Ovary (tissue), 9 donors: ENCODE measurements around the gene HCFC2. TPM values are rescaled to one million over a fixed set of nuclear protein-coding genes. Genes with fewer than 3 reads are reported as not detected.

Experiments used
- DNase-seq, 5 donors: peaks; one replicate each; pipeline ENCODE4 v3.0.0-alpha.2; 2019 to 2020
- H3K27ac ChIP-seq, 2 donors: fragments of 200-600 bp; one replicate each; pipeline versions ENCODE4 v1.5.1 to v1.8.0; 2019 to 2022
- H3K27me3 ChIP-seq: fragments of 200-600 bp; one replicate; pipeline ENCODE4 v1.8.0; 2022
- H3K36me3 ChIP-seq: fragments of 200-600 bp; sonication (generic); one replicate; pipeline ENCODE4 v1.5.1; 2019
- H3K4me1 ChIP-seq: one replicate; pipeline ENCODE4 v1.8.1; 2013; ENCODE audit warnings: mild to moderate bottlenecking, moderate library complexity; ENCODE audit not compliant: insufficient read depth
- H3K4me3 ChIP-seq: fragments of 200-600 bp; sonication (generic); one replicate; pipeline ENCODE4 v1.5.1; 2017
- H3K9me3 ChIP-seq, 2 donors: fragments of 200-600 bp in 1 of 2; sonication (generic) in 1 of 2; one replicate each; pipeline versions ENCODE4 v1.5.1 to v1.8.1; 2013 to 2019; ENCODE audit warnings: mild to moderate bottlenecking in 1 of 2, moderate library complexity in 1 of 2
- EP300 ChIP-seq: sonication (generic); formaldehyde crosslinking; IDR thresholded peaks from one replicate; pipeline ENCODE4 v1.6.1; 2017; ENCODE audit warnings: antibody characterized with exemption
- POLR2A ChIP-seq: fragments of 450-650 bp; IDR thresholded peaks from one replicate; pipeline ENCODE4 v1.6.1; 2017; ENCODE audit warnings: antibody characterized with exemption, mild to moderate bottlenecking, moderate library complexity
- WGBS, 3 donors: extraction: QIAGEN DNeasy Blood & Tissue Kit in 1 of 3; methylation state at CpG; one replicate each; pipeline versions ENCODE4 v1.1.5 to v1.1.7; 2013 to 2017; 5-methylcytosine and 5-hydroxymethylcytosine counted together
- intact Hi-C, 4 donors: fragments of 100-400 bp; cut with DNase I; formaldehyde crosslinking; loops; one replicate each; pipeline versions ENCODE4 v1.11.0 to v1.15.1; 2022 to 2023
- polyA plus RNA-seq, 2 donors: library from polyadenylated mRNA; stranded (reverse); fragments of 200-250 nt in 1 of 2; fragments of 350-450 nt in 1 of 2; fragmentation: Illumina TruSeq in 1 of 2; extraction: RNeasy Lipid Tissue Mini Kit (QIAGEN cat#74804) in 1 of 2; gene quantifications; one replicate each; pipeline ENCODE4 v1.2.3, GENCODE V29; 2013 to 2014
- total RNA-seq, 7 donors: library from RNA; depleted of rRNA in 2 of 7; stranded (reverse); fragments of >200 nt in 2 of 7; fragmentation: NEBNext Ultra II Directional in 3 of 7; extraction: Animal tissue kit (Norgen Biotek cat#: 25700) in 3 of 7; gene quantifications; one replicate each; pipeline versions ENCODE4 v1.1.0 to v1.2.4, GENCODE V29; 2016 to 2023
- TF ChIP-seq, protein P1 (sequence below), 3 donors: fragments of 450-650 bp in 2 of 3; fragments of 200-600 bp in 1 of 3; IDR thresholded peaks; one replicate each; pipeline versions ENCODE4 v1.5.1 to v1.8.0; 2016 to 2022; ENCODE audit warnings: antibody characterized with exemption in 3 of 3, mild to moderate bottlenecking in 1 of 3
- donor health status: DM: no; HTN: no; CAD: no; lungs with moderate emphysema.
- donor health status: DM: no; HTN: no; CAD: no.
- donor health status: Bipolar disorder and iron deficiency.
- donor health status: DM: yes; HTN: yes; CAD: no.
- donor health status: DM: no; HTN: no; CAD: no.
- donor health status: DM: yes; HTN: yes; CAD: no.

Gene HCFC2
- total and polyA plus RNA-seq, 9 donors = 8.8 to 24.6 (median 20.7) TPM

DNA sequence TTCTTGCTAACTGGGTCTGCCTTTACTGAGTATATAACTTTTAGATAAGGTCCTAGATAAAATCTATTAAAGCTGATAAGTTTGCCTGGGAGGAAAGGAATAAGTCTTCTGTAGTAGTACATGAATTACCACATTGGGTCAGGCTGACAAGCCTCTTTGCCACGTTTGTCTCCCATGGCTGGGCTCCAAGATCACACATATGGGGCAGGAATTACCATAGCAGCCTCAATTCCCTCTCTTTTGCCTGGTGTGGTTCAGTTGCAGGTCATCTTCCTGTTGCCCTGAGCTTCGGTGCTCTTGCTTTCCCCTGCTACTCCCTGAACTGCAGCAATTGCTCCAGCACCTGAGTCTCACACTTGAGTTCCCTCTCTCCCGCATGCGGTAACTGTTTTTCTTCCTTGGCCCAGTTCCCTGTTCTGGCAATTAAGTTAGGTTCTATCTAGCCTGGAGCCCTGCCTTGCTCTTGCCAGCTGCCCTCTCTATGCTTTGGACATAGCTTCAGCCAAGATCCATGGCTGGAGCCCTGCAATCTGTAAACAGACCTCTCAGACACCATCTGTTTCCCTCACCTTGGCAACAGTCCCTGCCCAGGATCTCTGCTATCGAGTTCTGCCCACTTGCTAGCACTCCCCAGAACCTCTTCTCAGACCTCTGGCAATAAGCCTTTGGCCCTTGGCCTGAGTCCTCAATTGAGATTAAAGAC, 8.5 kb upstream of the HCFC2 start:
- Histone ChIP-seq H3K27ac (no peak overlapping the region), H3K36me3 (no peaks in the 10 kb centered on the region), H3K4me1 (no peaks in the 10 kb centered on the region), H3K27me3 (no peaks in the 10 kb centered on the region), H3K9me3 (no peaks in the 10 kb centered on the region), H3K4me3 (no peak overlapping the region)
- peak in 3 of 5 donors; percentile 13 to 51 (median 42) for DNase-seq
- TF ChIP-seq EP300 (no peak), POLR2A (no peak)
- TF ChIP-seq, protein P1, sequence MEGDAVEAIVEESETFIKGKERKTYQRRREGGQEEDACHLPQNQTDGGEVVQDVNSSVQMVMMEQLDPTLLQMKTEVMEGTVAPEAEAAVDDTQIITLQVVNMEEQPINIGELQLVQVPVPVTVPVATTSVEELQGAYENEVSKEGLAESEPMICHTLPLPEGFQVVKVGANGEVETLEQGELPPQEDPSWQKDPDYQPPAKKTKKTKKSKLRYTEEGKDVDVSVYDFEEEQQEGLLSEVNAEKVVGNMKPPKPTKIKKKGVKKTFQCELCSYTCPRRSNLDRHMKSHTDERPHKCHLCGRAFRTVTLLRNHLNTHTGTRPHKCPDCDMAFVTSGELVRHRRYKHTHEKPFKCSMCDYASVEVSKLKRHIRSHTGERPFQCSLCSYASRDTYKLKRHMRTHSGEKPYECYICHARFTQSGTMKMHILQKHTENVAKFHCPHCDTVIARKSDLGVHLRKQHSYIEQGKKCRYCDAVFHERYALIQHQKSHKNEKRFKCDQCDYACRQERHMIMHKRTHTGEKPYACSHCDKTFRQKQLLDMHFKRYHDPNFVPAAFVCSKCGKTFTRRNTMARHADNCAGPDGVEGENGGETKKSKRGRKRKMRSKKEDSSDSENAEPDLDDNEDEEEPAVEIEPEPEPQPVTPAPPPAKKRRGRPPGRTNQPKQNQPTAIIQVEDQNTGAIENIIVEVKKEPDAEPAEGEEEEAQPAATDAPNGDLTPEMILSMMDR (IDR thresholded peaks at IDR 0.05) = no peak
- intact Hi-C loops = no loop called here
- WGBS, 3 donors = 7 to 24% (median 17%) methylated on average over 5 of the region's 5 CpGs

DNA sequence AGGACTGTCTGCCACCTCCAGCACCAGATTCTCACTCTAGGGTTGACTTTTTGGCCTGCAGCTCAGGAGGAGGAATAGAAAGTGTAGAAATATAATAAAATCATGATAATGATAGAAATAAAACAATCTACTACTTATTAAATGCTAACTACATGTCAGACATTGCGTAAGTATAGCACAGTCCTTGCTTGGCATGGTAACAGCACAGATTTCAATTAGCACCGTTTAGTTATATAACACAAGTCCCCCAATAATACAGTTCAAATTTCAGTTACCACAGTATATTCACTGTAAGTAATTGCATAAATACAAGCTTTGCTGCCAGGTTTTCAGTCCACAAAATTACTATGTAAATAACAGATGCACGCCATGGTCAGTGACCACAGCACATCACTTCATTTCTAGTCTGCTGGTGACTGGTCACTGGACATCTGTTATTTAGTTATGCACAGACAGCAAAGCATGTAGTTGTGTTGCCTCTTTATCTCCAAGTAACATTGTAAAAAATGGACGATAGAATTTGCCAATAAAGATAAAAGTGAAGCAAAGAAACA, 7.8 kb upstream of the HCFC2 start:
- H3K27me3 ChIP-seq = no peaks in the 10 kb centered on the region
- TF ChIP-seq POLR2A (no peak), EP300 (no peak)
- TF ChIP-seq, protein P1 (IDR thresholded peaks at IDR 0.05) = no peak
- no peaks in the 10 kb centered on the region for H3K9me3 ChIP-seq
- intact Hi-C loops = no loop called here
- no peaks in the 10 kb centered on the region for H3K36me3 ChIP-seq
- DNase-seq = no peak
- no peak overlapping the region for H3K4me3 ChIP-seq
- 29 to 61% (median 59%) methylated on average over 4 of the region's 4 CpGs for WGBS, 3 donors
- no peak overlapping the region for H3K27ac ChIP-seq
- H3K4me1 ChIP-seq = no peaks in the 10 kb centered on the region

DNA sequence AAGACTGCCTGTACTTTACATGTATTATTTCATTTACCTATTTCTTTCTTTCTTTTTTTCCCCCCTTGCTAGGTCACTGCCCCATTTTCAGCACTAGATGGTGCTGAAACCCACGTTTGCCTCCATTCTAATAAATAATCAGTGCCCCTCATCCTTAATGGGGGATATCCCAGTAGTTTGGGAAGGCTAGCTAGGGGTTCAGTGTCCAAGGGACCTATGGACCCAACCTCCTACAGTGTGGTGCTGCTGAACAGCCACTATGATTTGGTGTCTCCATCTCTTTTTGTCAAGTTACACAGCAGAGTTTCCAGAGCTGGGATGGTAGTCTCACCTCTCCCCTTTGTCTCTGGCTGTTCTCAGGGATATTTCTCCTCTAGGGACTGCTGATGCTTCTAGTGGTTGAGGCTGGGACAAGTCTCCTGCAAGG, 6.5 kb upstream of the HCFC2 start:
- no peaks in the 10 kb centered on the region for H3K27me3 ChIP-seq
- no peak for TF ChIP-seq EP300
- TF ChIP-seq, protein P1 (IDR thresholded peaks at IDR 0.05) = peak in 1 of 3 donors; percentile 13
- H3K4me1 ChIP-seq = no peaks in the 10 kb centered on the region
- no peaks in the 10 kb centered on the region for H3K36me3 ChIP-seq
- H3K27ac ChIP-seq = no peak overlapping the region
- no peak for DNase-seq
- no peaks in the 10 kb centered on the region for H3K9me3 ChIP-seq
- 9 to 20% (median 11%) methylated on average over 1 of the region's 1 CpG for WGBS, 3 donors
- no peak overlapping the region for H3K4me3 ChIP-seq
- intact Hi-C loops = no loop called here

DNA sequence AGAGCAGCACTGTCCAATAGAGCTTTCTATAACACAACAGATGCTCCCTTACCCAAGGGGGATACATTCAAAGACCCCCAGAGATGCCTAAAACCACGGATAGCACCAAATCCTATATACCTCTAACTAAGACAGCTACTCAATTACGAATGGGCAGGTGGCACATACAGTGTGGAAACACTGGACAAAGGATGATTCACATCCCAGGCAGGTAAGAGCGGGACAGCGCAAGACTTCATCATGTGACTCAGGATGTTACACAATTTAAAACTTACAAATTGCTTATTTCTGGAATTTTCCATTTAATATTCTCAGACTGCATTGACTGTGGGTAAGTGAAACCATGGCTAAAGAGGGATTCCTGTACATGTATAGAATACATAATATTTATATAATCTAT, 5.5 kb upstream of the HCFC2 start:
- no peak overlapping the region for H3K4me3 ChIP-seq
- TF ChIP-seq, protein P1 (IDR thresholded peaks at IDR 0.05) = no peak
- TF ChIP-seq POLR2A (no peak), EP300 (no peak)
- H3K27ac ChIP-seq = no peak overlapping the region
- 87 to 95% (median 91%) methylated on average over 4 of the region's 4 CpGs for WGBS, 3 donors
- intact Hi-C loops = no loop called here
- no peaks in the 10 kb centered on the region for H3K4me1 ChIP-seq
- H3K9me3 ChIP-seq = no peaks in the 10 kb centered on the region
- H3K36me3 ChIP-seq = no peaks in the 10 kb centered on the region
- no peaks in the 10 kb centered on the region for H3K27me3 ChIP-seq
- no peak for DNase-seq
